Medulla oblongata (tissue), 1 donor: ENCODE results near the gene DIPK1B.

Experiments
- DNase-seq: peaks from one replicate; pipeline ENCODE4 v3.0.0-alpha.2; 2015; ENCODE audit errors: extremely low spot score

The DIPK1B gene

GRCh38 chr9:136711751-136712689 lies at the start of gene DIPK1B:
DIPK1B (plus strand) TSS chr9:136712572; CDS start chr9:136712666, 94 bp downstream.
- no peak for DNase-seq

GRCh38 chr9:136662656-136663581 lies 49.5 kb upstream of the DIPK1B start, which contains the start of gene EGFL7:
EGFL7 (plus strand) TSS chr9:136662916; CDS start chr9:136668283, 5,367 bp downstream.
- no peak for DNase-seq

GRCh38 chr9:136664000-136664915 lies 48.1 kb upstream of the DIPK1B start:
- DNase-seq = no peak

- no peak for DNase-seq
These were observed 47.2 kb upstream of the DIPK1B start for GRCh38 chr9:136665111-136665703.

GRCh38 chr9:136665704-136666371 lies 46.5 kb upstream of the DIPK1B start:
- DNase-seq = no peak

- no peak for DNase-seq
These were observed 45.8 kb upstream of the DIPK1B start for GRCh38 chr9:136666372-136667213.

- DNase-seq = no peak
These were observed 45.0 kb upstream of the DIPK1B start for GRCh38 chr9:136667214-136667939.

- no peak for DNase-seq
These were observed 44.2 kb upstream of the DIPK1B start for GRCh38 chr9:136667940-136668760.

GRCh38 chr9:136668983-136669790 lies 43.2 kb upstream of the DIPK1B start:
- no peak for DNase-seq

- DNase-seq = no peak
These were observed 42.4 kb upstream of the DIPK1B start for GRCh38 chr9:136669791-136670464.

GRCh38 chr9:136670576-136671253 lies 41.7 kb upstream of the DIPK1B start:
- no peak for DNase-seq

GRCh38 chr9:136671254-136671614 lies 41.1 kb upstream of the DIPK1B start:
- no peak for DNase-seq

GRCh38 chr9:136671646-136672430 lies 40.5 kb upstream of the DIPK1B start:
- no peak for DNase-seq

GRCh38 chr9:136672431-136673087 lies 39.8 kb upstream of the DIPK1B start:
- no peak for DNase-seq
